MM.1S (cell line): ENCODE measurements around the gene LTBP1.

ENCODE experiments used
- DNase-seq: peaks from one replicate; pipeline ENCODE4 v3.0.0-alpha.2; 2015
- H2AFZ ChIP-seq: fragments of 300-600 bp; sonication (generic); 2 replicates; pipeline ENCODE4 v1.6.0; 2016; ENCODE audit warnings: antibody characterized with exemption, low read length
- H3F3A ChIP-seq: fragments of 300-600 bp; sonication (generic); 2 replicates; pipeline ENCODE4 v1.6.1; 2016; ENCODE audit warnings: mild to moderate bottlenecking, antibody characterized with exemption, low read length, moderate library complexity, mixed read lengths; ENCODE audit not compliant: insufficient read depth
- H3K27ac ChIP-seq: fragments of 300-600 bp; sonication (generic); 2 replicates; pipeline ENCODE4 v1.5.1; 2016; ENCODE audit warnings: mild to moderate bottlenecking, low read length
- H3K27me3 ChIP-seq: fragments of 300-600 bp; sonication (generic); replicated peaks from 2 replicates; pipeline ENCODE4 v1.6.0; 2016; ENCODE audit warnings: low read length; ENCODE audit not compliant: insufficient read depth
- H3K36me3 ChIP-seq: fragments of 300-600 bp; sonication (generic); replicated peaks from 2 replicates; pipeline ENCODE4 v1.6.1; 2016; ENCODE audit warnings: mild to moderate bottlenecking, low read length, mixed read lengths; ENCODE audit not compliant: insufficient read depth
- H3K4me1 ChIP-seq: fragments of 300-600 bp; sonication (generic); 2 replicates; pipeline ENCODE4 v1.6.1; 2016; ENCODE audit warnings: low read length, mixed read lengths
- H3K4me2 ChIP-seq: fragments of 300-600 bp; sonication (generic); 2 replicates; pipeline ENCODE4 v1.6.0; 2016; ENCODE audit warnings: low read depth, low read length
- H3K4me3 ChIP-seq: fragments of 300-600 bp; sonication (generic); 2 replicates; pipeline ENCODE4 v1.5.1; 2016; ENCODE audit warnings: low read length, mixed read lengths
- H3K79me2 ChIP-seq: fragments of 300-600 bp; sonication (generic); 2 replicates; pipeline ENCODE4 v1.6.1; 2016; ENCODE audit warnings: mixed run types, low read length, mixed read lengths
- H3K9ac ChIP-seq: fragments of 300-600 bp; sonication (generic); 2 replicates; pipeline ENCODE4 v1.6.1; 2016; ENCODE audit warnings: low read length, mixed read lengths
- H3K9me2 ChIP-seq: fragments of 300-600 bp; sonication (generic); replicated peaks from 2 replicates; pipeline ENCODE4 v1.6.1; 2016; ENCODE audit warnings: mild to moderate bottlenecking, low read length, mixed read lengths; ENCODE audit not compliant: insufficient read depth
- H3K9me3 ChIP-seq: fragments of 300-600 bp; sonication (generic); replicated peaks from 2 replicates; pipeline ENCODE4 v1.6.1; 2016; ENCODE audit warnings: mild to moderate bottlenecking, low read length, mixed read lengths; ENCODE audit not compliant: insufficient read depth
- H4K20me1 ChIP-seq: fragments of 300-600 bp; sonication (generic); 2 replicates; pipeline ENCODE4 v1.6.1; 2016; ENCODE audit warnings: mild to moderate bottlenecking, low read length, moderate library complexity, mixed read lengths; ENCODE audit not compliant: insufficient read depth
- CTCF ChIP-seq: fragments of 300-600 bp; sonication (generic); IDR thresholded peaks from 2 replicates; pipeline ENCODE4 v1.5.1; 2016; ENCODE audit warnings: antibody characterized with exemption, low read length, mixed read lengths
- EZH2 ChIP-seq: fragments of 300-600 bp; sonication (generic); optimal IDR thresholded peaks from 2 replicates; pipeline ENCODE3; 2017; ENCODE audit warnings: low read depth, mild to moderate bottlenecking, antibody characterized with exemption, low read length, mixed read lengths
- EZH2phosphoT487 ChIP-seq: fragments of 300-600 bp; sonication (generic); IDR thresholded peaks from 2 replicates; pipeline ENCODE4 v1.6.1; 2018; ENCODE audit warnings: antibody characterized with exemption, low read length

The LTBP1 gene

GRCh38 chr2:33186937-33187336 lies 240.2 kb downstream of the LTBP1 start:
- H3F3A ChIP-seq: no peaks in the 10 kb centered on the region
- no peak overlapping the region for H3K4me3 ChIP-seq
- no peaks in the 10 kb centered on the region for H3K9me2 ChIP-seq
- no peak overlapping the region for H2AFZ ChIP-seq
- DNase-seq: no peak
- no peaks in the 10 kb centered on the region for H3K36me3 ChIP-seq
- TF ChIP-seq EZH2phosphoT487: no peak
- no peak for TF ChIP-seq CTCF
- TF ChIP-seq EZH2: no peak
- H3K79me2 ChIP-seq: no peaks in the 10 kb centered on the region
- H3K4me1 ChIP-seq: no peaks in the 10 kb centered on the region
- no peak overlapping the region for H3K27ac ChIP-seq
- no peaks in the 10 kb centered on the region for H3K9me3 ChIP-seq
- H3K9ac ChIP-seq: no peak overlapping the region
- no peak overlapping the region for H3K4me2 ChIP-seq
- H3K27me3 ChIP-seq: no peaks in the 10 kb centered on the region
- no peaks in the 10 kb centered on the region for H4K20me1 ChIP-seq

DNA sequence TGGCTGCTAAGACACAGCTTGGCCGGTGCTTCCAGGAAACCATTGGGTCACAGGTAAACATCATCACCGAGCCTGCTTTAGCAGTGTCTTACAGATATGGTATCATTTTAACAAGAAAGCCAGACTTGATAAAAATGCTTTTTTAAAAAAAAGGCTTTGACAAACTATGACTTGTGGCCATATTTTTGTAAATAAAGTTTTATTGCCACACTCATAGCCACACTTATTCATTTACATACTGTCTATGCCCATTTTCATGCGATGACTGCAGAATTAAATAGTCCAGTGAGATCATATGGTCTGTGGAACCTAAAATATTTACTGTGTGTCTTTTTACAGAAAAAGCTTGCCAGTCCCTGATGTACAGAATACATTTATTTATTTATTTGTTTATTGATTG lies 242.0 kb downstream of the LTBP1 start:
- H3K4me1 ChIP-seq: no peaks in the 10 kb centered on the region
- no peaks in the 10 kb centered on the region for H3K9me3 ChIP-seq
- H3K27me3 ChIP-seq: no peaks in the 10 kb centered on the region
- no peak overlapping the region for H3K4me2 ChIP-seq
- H3K79me2 ChIP-seq: no peaks in the 10 kb centered on the region
- no peak overlapping the region for H3K27ac ChIP-seq
- H3K4me3 ChIP-seq: no peak overlapping the region
- H4K20me1 ChIP-seq: no peaks in the 10 kb centered on the region
- H3K9me2 ChIP-seq: no peaks in the 10 kb centered on the region
- no peaks in the 10 kb centered on the region for H3K36me3 ChIP-seq
- no peak overlapping the region for H2AFZ ChIP-seq
- no peak for TF ChIP-seq CTCF
- no peak for TF ChIP-seq EZH2
- no peak for TF ChIP-seq EZH2phosphoT487
- H3K9ac ChIP-seq: no peak overlapping the region
- no peaks in the 10 kb centered on the region for H3F3A ChIP-seq
- DNase-seq: no peak

GRCh38 chr2:33190393-33190937 lies 243.7 kb downstream of the LTBP1 start:
- DNase-seq: no peak
- no peak overlapping the region for H3K9ac ChIP-seq

More at GRCh38 chr2:33190393-33190937, 243.7 kb downstream of the LTBP1 start:
- no peak overlapping the region for H3K4me3 ChIP-seq
- H3F3A ChIP-seq: no peaks in the 10 kb centered on the region
- H3K9me2 ChIP-seq: no peaks in the 10 kb centered on the region
- no peak overlapping the region for H2AFZ ChIP-seq
- H3K27me3 ChIP-seq: no peaks in the 10 kb centered on the region
- no peak overlapping the region for H3K27ac ChIP-seq
- no peaks in the 10 kb centered on the region for H4K20me1 ChIP-seq
- no peak overlapping the region for H3K4me2 ChIP-seq
- H3K79me2 ChIP-seq: no peaks in the 10 kb centered on the region
- H3K36me3 ChIP-seq: no peaks in the 10 kb centered on the region
- TF ChIP-seq EZH2phosphoT487 (no peak), EZH2 (no peak), CTCF (no peak)
- no peaks in the 10 kb centered on the region for H3K9me3 ChIP-seq
- no peaks in the 10 kb centered on the region for H3K4me1 ChIP-seq
